Neural crest cell (in vitro differentiated cells): ENCODE measurements around the gene DENND1A. TPM values are rescaled to one million over a fixed set of nuclear protein-coding genes. Genes with fewer than 3 reads are reported as not detected.
A peak's percentile ranks its signal among the peaks of the same experiment; 100 is the strongest.

Experiments used
- DNase-seq: peaks from one replicate; pipeline ENCODE4 v3.0.0; 2021; ENCODE audit warnings: low read depth, mixed read lengths, low spot score
- H3K27ac Mint-ChIP-seq: one replicate; pipeline ENCODE4 v1.8.0; 2021; ENCODE audit warnings: mild to moderate bottlenecking, mixed read lengths; ENCODE audit not compliant: unreplicated experiment
- H3K27me3 Mint-ChIP-seq: 2 replicates; pipeline ENCODE4 v1.8.0; 2021; ENCODE audit warnings: low read depth, mild to moderate bottlenecking, mixed read lengths
- H3K36me3 Mint-ChIP-seq: 2 replicates; pipeline ENCODE4 v1.8.0; 2021; ENCODE audit warnings: low read depth, mild to moderate bottlenecking, mixed read lengths
- H3K4me1 Mint-ChIP-seq: 2 replicates; pipeline ENCODE4 v1.8.0; 2021; ENCODE audit warnings: mixed read lengths
- H3K4me3 Mint-ChIP-seq: one replicate; pipeline ENCODE4 v1.8.0; 2021; ENCODE audit warnings: mild to moderate bottlenecking, mixed read lengths
- H3K9me3 Mint-ChIP-seq: 2 replicates; pipeline ENCODE4 v1.8.0; 2021; ENCODE audit warnings: mixed read lengths
- total RNA-seq: library from RNA; stranded (reverse); gene quantifications from 2 replicates; pipeline ENCODE4 v1.2.1, GENCODE V29; 2021
- TF ChIP-seq, protein P1 (sequence below): fragments of 200-600 bp; sonication (generic); conservative IDR thresholded peaks from 2 replicates; pipeline ENCODE4 v1.5.0; 2021; ENCODE audit warnings: antibody characterized with exemption, mild to moderate bottlenecking

DENND1A gene
- total RNA-seq, 1 donor from 2014 or later = 17.8 TPM

GRCh38 chr9:123960965-123961364 lies 31.0 kb upstream of the DENND1A start:
- peaks cover 62% of the 10 kb centered on the region for H3K27me3 Mint-ChIP-seq
- no peaks in the 10 kb centered on the region for H3K9me3 Mint-ChIP-seq
- TF ChIP-seq, protein P1, sequence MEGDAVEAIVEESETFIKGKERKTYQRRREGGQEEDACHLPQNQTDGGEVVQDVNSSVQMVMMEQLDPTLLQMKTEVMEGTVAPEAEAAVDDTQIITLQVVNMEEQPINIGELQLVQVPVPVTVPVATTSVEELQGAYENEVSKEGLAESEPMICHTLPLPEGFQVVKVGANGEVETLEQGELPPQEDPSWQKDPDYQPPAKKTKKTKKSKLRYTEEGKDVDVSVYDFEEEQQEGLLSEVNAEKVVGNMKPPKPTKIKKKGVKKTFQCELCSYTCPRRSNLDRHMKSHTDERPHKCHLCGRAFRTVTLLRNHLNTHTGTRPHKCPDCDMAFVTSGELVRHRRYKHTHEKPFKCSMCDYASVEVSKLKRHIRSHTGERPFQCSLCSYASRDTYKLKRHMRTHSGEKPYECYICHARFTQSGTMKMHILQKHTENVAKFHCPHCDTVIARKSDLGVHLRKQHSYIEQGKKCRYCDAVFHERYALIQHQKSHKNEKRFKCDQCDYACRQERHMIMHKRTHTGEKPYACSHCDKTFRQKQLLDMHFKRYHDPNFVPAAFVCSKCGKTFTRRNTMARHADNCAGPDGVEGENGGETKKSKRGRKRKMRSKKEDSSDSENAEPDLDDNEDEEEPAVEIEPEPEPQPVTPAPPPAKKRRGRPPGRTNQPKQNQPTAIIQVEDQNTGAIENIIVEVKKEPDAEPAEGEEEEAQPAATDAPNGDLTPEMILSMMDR = no peak
- no peak overlapping the region for H3K4me3 Mint-ChIP-seq
- no peak for DNase-seq
- no peaks in the 10 kb centered on the region for H3K4me1 Mint-ChIP-seq
- no peaks in the 10 kb centered on the region for H3K36me3 Mint-ChIP-seq
- H3K27ac Mint-ChIP-seq = no peak overlapping the region

- TF ChIP-seq, protein P1 = no peak
- DNase-seq = no peak
- peaks cover 59% of the 10 kb centered on the region for H3K27me3 Mint-ChIP-seq
- H3K27ac Mint-ChIP-seq = no peak overlapping the region
- no peaks in the 10 kb centered on the region for H3K9me3 Mint-ChIP-seq
- H3K4me3 Mint-ChIP-seq = no peak overlapping the region
- H3K4me1 Mint-ChIP-seq = no peaks in the 10 kb centered on the region
- no peaks in the 10 kb centered on the region for H3K36me3 Mint-ChIP-seq
Observed at GRCh38 chr9:123960366-123960765, 30.4 kb upstream of the DENND1A start.

GRCh38 chr9:123959787-123960186 lies 29.9 kb upstream of the DENND1A start:
- Mint-ChIP-seq H3K4me1 (no peaks in the 10 kb centered on the region), H3K27me3 (peaks cover 59% of the 10 kb centered on the region), H3K27ac (no peak overlapping the region), H3K9me3 (no peaks in the 10 kb centered on the region), H3K36me3 (no peaks in the 10 kb centered on the region), H3K4me3 (no peak overlapping the region)
- DNase-seq = no peak
- TF ChIP-seq, protein P1 = no peak

DNA sequence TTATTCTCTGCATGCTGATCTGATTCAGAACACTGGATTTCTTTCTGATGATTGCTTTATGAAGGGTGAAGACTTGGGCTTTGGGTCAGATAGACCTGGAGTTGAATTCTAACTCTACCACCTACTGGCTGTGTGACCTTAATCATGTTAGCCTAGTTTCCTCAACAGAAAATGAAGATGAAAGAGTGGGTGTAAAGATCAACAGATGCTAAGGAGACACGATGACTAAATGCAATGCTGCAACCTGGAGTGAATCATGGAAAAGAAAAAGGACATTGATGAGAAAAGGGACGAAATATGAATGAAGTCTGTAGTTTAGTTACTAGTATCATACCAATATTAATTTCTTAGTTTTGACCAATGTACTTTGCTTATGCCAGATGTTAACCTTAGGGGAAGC lies 27.8 kb upstream of the DENND1A start:
- Mint-ChIP-seq H3K27me3 (peaks cover 69% of the 10 kb centered on the region), H3K9me3 (no peaks in the 10 kb centered on the region)
- TF ChIP-seq, protein P1 = no peak

DNA sequence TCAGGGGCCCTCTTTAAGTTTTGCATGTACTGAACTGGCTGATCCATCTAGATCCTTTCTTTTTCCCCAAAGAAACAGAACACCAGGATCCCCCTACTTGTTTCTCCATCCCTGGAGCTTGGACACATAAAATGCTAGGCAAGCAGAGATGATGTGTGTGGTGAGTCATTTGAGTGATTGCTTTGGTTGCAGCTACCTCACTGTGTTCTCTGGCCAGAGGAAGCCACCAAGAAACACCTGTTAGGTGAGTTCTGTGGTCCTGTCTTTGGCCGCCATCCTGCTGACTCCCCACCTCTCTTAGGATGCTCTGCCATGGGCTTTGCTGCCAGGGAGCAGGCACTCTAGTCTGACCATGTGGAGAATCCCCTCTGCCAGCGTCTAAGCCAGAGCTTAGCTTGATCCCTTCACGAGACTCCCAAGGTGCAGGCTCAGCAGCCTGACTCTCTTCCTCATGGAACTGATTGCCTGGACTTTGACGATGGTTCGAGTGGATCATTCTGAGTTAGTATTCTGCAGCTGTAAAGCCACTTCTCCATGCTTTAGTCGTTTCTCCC lies 27.3 kb upstream of the DENND1A start:
- DNase-seq = no peak
- Mint-ChIP-seq H3K27me3 (peaks cover 71% of the 10 kb centered on the region), H3K4me3 (no peak overlapping the region), H3K4me1 (no peaks in the 10 kb centered on the region), H3K36me3 (no peaks in the 10 kb centered on the region), H3K9me3 (no peaks in the 10 kb centered on the region), H3K27ac (no peak overlapping the region)
- TF ChIP-seq, protein P1 = no peak

More for the DNA sequence above, 27.8 kb upstream of the DENND1A start:
- Mint-ChIP-seq H3K4me3 (no peak overlapping the region), H3K4me1 (no peaks in the 10 kb centered on the region), H3K36me3 (no peaks in the 10 kb centered on the region), H3K27ac (peak overlapping the region; percentile 45)
- DNase-seq = no peak
